Epidermal melanocyte (primary cell): ENCODE results near the gene CPT1C.

ENCODE experiments used
- DNase-seq: peaks from one replicate; pipeline ENCODE4 v3.0.0; 2011; ENCODE audit warnings: low spot score; ENCODE audit not compliant: insufficient read length

Gene CPT1C

GRCh38 chr19:49681830-49682229, 9.1 kb upstream of the CPT1C start:
- no peak for DNase-seq

GRCh38 chr19:49682274-49682673, 8.6 kb upstream of the CPT1C start:
- no peak for DNase-seq

GRCh38 chr19:49683814-49684250, 7.1 kb upstream of the CPT1C start:
- DNase-seq = no peak

DNA sequence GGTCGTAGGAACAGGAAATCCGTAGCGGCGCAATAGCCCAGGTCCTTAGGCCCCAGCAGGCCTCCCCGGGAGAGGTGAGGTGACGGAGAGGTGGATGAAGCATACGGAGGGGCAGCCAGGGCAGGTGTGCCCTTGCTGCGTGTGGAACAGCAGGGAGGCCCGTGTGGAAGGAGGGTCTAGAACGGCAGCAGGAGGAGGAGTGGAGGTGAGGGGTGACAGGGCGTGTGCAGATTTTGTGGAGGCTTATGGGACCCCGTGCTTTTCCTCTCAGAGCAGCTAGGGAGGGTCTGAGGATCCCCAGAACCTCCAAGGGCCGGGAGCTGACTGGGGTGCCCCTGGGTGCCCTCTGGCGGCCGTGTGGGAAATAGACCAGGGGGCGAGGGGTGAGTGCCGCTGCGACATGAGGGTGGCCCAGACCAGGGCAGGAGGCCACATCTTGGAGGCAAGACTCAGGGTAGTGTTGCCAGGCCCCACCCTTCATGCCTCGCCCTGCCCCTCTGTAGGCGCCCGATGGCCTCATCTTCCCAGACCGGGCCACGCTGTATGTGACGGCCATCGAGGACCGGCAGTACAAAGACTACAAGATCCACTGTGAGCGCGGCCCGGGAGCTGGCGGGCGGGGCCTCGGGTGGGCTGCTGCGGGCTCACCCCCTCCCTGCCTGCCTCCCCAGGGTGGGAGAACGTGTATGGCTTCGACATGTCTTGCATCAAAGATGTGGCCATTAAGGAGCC, 6.5 kb upstream of the CPT1C start:
- DNase-seq = no peak

GRCh38 chr19:49684983-49685553, 5.8 kb upstream of the CPT1C start:
- no peak for DNase-seq

DNA sequence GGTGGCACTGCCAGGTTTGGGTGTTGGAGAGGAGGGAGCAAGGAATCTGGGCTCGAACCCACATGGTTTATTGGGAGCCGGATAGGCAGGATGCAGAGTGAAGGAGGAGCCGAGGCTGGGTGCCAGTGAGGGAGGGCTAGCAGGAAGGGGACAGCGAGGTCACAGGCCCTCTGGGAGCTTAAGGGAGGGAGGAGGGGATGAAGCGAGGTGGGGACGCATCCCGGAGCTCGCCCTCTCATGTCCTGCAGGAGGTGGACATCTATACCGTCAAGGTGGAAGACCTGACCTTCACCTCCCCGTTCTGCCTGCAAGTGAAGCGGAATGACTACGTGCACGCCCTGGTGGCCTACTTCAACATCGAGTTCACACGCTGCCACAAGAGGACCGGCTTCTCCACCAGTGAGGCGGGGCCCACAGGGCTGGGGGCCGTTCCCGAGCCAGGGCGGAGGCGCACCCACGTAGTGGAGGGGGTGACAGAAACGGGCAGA, 5.0 kb upstream of the CPT1C start:
- no peak for DNase-seq

GRCh38 chr19:49686503-49687088, 4.3 kb upstream of the CPT1C start:
- DNase-seq = no peak

DNA sequence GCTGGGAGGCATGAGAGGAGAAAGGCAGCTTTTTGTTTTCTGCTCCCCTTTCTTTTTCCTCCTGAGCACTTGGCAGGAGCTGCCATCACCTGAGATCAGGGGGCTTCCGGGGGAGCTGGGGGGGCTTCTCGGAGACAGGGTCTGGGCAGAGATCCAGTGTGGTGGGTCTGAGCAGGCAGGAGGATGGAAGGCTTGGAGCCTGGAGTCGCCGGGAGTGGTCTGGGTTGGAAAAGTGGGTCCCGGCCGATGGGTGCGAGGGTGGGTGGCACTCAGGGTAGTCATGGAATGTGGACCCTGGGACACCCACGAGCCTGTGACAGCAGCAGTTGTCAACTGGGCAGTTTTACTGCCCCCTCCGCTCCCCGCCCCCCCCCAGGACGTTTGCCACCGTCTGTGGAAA, 3.8 kb upstream of the CPT1C start:
- DNase-seq = no peak

GRCh38 chr19:49687566-49688316, 3.2 kb upstream of the CPT1C start:
- DNase-seq = no peak

GRCh38 chr19:49688531-49689132, 2.3 kb upstream of the CPT1C start:
- DNase-seq = no peak

DNA sequence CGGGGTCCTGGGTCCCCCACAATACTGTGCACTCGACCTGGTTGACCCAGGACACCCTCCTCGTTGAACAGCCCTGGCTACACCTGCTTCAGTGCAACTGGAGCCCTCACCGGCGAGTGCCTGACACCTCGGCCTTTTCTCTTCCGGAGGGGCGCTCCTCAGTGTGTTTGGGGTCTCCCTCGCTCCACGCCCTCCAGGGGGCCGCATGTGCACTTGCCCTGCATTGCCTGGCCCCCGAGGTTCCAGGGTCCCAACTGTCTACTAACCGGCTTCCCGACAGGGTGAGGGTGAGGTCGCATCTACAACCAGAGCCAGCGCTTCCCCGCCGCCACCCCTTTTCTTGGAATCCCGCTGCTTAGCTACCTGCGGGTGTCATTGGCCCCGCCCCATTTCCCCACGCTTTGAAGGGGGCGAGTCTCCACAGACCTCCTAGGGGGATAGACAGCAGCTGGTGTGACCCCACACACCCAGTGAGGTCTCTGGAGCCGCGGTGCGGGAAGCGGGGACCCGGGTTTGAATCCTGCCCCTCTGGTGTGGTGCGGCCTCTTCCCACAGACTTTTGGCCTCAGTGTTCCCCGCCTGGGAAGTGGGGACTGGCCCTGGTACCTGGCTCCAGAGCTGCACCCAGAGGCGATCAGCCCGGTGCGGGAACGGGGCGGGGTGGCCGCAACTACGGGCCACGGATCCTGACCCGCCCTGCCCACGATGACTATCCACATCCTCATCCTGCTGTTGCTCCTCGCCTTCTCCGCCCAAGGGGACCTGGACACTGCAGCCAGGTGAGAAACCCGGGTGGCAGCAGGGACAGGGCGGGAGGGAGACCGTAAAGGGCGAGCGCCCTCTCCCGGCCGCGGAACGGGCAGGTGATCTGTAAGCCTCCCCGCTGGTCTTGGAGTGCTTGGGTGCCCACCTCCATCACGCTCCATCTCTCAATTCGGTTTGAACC, 1.5 kb upstream of the CPT1C start, which contains the start of gene ADM5:
Gene ADM5, plus strand, starts transcription at position 462 of the 946 bp plus-strand sequence. Its CDS starts 244 bp downstream, at position 706.
- no peak for DNase-seq

DNA sequence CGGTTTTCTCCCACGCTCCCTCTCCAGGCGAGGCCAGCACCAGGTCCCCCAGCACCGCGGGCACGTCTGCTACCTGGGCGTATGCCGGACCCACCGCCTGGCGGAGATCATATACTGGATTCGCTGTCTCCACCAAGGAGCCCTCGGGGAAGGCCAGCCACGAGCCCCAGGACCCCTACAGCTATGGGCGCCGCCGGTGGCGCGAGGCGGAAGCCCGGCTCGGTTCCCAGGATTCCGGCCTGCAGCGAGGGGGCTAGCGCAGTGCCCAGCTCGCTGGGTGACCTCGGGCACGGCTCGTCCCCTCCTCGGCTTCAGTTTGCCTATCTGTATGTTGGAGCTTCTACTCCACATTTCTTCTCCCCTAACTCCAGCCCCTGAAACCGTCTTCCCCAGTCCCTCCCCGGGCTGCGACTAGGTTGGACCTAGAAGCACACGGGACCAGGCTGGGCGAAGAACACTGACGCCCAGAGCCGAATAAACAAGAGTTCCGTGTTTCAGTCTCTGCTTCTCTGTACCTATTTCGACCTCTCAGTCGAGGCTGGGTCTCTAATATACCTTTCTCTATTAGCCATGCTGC, 749 bp upstream of the CPT1C start:
- DNase-seq = no peak

GRCh38 chr19:49691243-49692146, 579 bp downstream of the CPT1C start:
- peak; percentile 94 for DNase-seq

GRCh38 chr19:49692147-49692506, 1.2 kb downstream of the CPT1C start:
- no peak for DNase-seq

GRCh38 chr19:49696115-49696514, 5.2 kb downstream of the CPT1C start:
- no peak for DNase-seq

DNA sequence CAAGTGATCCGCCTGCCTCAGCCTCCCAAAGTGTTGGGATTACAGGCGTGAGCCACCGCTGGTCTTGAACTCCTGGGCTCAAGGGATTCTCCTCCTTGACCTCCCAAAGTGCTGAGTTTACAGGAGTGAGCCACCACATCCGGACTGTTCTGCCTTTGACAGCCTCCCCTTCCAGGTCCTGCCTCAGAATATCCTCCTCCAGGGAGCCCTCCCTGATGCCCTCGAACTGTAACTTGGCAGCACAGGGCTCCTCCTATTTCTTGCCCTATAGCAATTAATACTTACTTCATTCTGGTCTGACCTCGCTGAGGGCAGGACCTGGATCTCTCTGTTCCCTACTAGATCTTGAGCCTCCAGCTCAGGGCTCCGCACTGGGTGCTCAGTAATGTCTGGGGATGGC, 5.9 kb downstream of the CPT1C start:
- DNase-seq = no peak

DNA sequence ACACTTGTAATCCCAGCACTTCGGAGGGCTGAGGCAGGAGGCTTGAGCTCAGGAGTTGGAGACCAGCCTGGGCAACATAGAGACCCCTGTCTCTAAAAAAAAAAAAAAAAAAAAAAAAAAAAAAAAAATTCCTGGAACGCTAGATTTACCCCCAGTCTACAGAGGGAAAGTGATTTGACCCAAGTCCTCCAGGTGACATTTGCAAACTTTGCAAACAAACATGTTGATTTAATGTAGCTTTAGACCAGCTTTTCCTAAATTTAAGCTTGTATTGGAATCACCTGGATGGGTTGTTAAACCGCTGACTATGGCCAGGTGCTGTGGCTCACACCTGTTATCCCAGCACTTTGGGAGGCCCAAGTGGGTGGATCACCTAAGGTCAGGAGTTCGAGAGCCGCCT, 8.4 kb downstream of the CPT1C start:
- no peak for DNase-seq

- DNase-seq = no peak
Measured at GRCh38 chr19:49700563-49700962, 9.6 kb downstream of the CPT1C start.

- DNase-seq = no peak
Measured at GRCh38 chr19:49701271-49701786, 10.4 kb downstream of the CPT1C start.
